GM21367 (cell line): ENCODE results near the gene CALN1.
"Not testable (repeated sequence)": the region's sequence is repeated elsewhere in the genome, so short reads cannot be mapped to it uniquely, and the experiment has no call there.

ENCODE experiments used
- ATAC-seq: cut with Tn5 transposase; IDR thresholded peaks from one replicate; pipeline ENCODE4 v1.9.1; 2021; ENCODE audit not compliant: unreplicated experiment

The CALN1 gene

DNA sequence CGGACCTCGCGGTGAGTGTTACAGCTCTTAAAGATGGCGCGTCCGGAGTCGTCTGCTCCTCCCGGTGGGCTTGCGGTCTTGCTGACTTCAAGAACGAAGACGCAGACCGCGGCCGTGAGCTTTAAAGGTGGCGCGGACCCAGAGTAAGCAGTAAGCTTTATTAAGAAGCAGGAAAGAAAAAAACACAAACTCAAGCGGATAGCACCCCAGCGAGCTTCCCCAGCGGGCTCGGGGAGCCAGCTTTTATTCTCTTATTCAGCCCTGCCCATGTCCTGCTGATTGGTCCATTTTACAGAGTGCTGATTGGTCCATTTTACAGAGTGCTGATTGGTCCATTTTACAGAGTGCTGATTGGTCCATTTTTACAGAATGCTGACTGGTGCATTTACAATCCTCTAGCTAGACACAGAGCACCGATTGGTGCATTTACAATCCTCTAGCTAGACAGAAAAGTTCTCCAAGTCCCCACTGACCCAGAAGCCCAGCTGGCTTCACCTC is at the start of gene CALN1:
CALN1 (minus strand) TSS at position 218 of the 498 bp plus-strand sequence.
- not testable (repeated sequence) for ATAC-seq

DNA sequence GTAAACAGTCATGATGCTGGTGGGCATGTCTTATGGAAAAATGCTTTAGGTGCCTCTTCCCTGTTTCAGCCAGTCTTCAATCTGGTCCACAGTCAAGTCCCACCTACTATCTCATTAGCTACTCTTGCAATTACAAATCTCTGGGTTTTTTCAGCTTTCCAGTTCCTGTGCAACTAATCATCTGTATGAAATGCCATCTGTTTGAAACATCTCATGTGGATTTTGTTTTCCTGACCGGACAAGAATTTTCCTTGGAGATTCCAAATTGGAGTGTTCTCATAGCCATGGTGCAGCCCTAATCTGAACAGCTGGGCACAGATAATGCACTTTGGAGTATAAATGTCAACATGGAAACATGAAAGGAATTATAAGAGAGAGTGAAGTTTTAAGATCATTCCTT is 41.3 kb upstream of the CALN1 start:
- ATAC-seq, result no peak

DNA sequence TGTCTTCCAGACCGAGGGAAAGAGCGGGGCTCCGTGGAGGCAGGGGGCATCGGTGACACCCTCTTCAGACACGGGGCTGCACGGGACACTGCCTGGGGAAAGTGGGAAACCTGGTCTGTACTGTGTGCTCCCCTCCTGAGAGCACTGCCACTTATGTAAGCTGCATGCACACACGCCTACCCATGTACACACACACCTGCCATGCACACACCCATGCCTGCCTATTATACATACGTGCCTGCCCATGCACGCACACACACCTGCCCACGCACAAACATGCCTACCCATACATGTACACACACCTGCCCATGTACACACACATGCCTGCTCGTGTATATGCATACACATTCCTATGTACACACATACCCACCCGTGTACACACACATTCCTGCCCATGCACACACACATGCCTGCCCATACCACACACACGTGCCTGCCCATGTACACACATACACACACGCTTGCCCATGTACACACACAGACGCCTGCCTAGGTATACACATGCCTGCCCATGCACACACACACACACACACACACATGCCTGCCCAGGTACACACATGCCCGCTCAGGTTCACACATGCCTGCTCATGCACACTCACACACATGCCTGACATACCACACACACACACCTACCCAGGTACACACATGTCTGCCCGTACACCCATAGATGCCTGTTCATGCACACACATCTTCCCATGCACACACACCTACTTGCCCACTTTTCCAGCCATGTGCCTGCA is 35.5 kb upstream of the CALN1 start:
- ATAC-seq, result no peak

DNA sequence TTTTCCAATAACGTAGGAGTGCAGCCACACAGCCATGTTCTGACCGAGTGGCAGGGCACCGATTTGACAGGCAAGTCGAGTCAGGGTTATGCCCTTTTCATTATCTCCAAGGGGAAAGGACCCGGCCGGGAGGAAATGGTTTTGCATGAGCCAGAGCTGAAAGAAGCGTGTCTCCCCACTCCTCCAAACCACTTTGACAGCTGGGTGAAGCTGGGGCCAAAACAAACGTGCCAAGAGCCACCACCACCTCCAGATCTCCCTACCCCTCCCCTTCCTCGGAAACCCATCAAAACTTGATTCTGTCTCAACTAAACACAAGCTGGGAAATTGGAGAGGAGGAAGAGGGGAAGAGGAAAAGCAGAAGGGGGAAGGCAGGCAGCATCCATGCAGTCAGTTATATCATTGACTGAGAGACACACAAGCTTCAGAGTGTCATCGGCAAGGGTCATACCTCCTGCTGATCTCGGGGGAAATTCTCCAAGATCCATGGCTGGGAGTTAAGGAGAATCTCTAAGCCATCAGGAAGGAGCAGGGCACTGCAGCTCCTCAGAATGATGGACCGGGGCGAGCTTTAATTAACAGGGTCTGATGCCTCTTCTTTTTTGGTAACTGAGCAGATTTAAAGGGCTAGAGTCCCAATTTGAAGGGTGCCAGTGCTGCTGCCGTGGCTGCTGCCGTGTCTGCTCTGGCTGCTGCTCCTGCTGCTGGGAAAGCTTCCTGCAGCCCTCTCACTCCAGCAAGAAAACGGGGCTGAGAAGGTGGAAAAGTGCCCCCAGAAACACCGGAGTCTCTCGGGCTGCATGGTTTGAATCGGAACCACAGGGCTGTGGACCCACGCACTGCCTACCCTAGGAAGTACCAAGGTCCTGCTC is 34.7 kb upstream of the CALN1 start:
- no peak for ATAC-seq

DNA sequence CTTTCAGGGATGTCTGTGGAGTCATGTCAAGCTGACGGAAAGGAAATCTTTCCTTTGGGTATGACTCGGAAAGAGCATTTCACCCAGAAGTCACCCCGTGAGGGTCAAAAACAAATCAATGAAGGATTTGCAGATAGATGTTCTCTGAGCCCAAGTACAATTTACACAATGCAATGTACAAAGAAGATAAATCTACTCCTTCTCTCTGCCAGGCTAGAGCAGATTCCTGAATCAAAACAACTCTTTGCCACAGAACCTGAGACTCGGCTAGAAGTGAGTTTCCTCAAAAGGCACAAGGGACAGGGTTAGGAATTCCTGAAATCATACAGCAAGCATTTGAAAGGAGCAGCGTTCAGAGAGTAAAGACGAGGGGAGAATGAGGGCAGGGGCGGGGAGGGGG is 34.0 kb upstream of the CALN1 start:
- ATAC-seq, result no peak

DNA sequence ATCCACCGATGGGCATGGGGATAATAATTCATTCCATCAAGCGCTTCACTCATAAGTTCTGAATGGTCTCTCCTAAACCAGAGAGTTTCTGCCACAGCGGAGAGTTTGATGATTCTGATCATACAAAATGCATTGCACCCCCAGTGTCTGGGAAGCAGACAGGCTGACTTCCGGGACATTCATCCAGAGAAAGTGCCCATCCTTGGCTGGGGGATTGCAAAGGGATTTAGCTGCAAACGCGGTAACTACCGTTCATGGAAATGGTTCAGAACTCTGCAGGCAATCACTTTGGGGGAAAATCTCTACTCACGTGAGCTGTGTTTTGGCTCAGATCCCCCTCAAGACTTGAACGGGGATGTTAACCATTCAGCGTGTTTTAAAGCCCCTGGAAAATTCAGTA is 33.4 kb upstream of the CALN1 start:
- ATAC-seq, result no peak

DNA sequence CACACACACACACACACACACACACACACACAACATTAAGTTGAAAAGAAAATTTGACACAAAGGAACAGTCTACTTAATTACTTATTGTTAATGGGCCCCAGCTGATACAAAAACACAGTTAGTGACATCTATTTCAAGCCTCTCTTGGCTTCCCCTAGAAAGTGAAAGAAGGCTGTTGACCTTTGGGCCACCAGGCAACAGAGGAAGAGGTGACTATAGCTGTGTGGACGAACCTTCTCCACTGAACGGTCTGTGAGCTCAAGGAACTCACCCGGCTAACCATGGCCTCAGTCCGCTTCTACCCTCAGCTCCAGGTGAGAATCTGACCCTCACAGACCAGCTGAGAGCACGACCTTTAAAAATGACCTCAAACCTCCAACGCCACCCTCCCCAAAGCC is 32.9 kb upstream of the CALN1 start:
- ATAC-seq, result no peak

DNA sequence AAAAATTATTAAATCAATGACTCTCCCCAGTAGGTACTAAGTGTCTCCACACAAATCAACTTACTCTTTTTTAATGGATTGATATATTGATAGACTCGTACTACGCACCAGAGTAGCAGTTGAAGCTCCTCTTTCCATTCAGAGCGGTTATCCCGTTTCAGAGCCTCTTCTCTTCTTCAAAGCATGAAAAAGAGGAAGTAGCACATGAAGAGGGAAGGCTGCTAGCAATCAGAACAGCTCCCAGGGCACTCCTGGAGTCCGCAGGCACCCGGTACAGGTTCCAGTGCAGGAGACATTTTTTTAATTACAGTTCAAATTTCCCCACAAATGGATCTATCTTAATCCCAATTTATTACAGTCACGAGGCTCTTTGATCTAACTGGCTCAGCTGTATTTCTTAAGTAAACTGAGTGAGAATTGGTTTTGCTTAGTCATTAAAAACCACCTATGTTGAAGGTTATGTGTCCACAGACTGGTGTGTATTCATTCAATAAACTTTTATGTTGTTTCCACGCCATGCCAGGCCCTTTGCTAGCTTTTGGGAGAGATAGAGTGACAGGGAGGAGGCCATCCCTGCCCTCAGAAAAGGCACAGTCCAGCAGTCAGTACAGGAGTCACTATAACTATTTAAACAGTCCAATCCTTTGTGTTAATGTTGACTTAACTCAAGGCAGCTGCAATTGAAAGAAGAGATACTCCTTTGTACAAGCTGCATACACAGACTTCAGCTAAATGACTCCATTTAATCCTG is 32.1 kb upstream of the CALN1 start:
- ATAC-seq, result no peak

DNA sequence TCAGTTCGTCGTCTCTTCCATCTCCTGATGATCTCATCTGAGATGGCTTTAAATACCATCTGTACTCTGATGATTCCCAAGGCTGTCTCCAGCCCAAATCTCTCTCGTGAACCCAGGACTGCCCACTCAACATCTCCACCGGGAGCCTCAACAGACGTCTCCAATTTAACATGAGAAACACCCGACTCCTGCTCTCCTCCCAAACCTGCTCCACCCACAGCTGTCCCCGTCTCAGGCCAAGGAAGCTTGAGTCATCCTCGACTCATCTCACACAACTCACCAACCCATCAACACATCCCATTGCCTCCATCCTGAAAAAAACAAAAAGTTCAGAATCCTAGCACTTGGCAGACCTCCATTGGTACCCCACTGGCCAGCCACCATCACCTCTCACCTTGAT is 29.7 kb upstream of the CALN1 start:
- no peak for ATAC-seq

DNA sequence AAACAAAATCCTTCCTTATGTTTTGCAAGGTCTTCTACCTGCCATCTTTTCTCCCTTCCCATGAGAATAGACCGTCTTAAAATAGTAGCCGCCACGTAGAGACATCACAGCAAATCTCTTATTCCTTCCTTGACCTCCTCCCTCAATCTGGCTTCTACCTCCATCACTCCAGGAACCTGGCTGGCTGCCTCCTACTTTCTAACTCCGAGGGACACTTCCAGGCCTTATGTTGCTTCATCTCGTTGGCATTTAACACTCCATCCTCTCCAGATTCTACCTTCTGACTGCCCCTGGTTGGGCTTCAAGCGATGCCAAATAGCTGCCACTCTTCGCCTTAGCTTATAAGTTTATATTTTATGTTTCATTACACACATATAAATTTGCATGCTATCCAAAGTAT is 26.4 kb upstream of the CALN1 start:
- no peak for ATAC-seq

DNA sequence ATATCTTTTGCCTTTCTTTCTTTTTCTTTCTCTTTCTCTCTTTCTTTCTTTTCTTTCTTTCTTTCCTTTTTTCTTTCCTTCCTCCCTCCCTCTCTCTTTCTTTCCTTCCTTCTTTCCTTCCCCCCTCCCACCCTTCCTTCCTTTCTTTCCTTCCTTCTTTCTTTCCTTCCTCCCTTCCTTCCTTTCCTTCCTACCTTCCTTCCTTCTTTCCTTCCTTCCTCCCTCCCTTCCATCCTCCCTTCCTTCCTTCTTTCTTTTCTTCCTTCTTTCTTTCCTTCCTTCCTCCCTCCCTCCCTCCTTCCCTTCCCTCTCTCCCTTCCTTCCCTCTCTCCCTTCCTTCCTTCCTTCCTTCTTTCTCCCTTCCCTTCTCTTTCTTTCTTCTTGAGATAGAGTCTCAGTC is 25.5 kb upstream of the CALN1 start:
- no peak for ATAC-seq

DNA sequence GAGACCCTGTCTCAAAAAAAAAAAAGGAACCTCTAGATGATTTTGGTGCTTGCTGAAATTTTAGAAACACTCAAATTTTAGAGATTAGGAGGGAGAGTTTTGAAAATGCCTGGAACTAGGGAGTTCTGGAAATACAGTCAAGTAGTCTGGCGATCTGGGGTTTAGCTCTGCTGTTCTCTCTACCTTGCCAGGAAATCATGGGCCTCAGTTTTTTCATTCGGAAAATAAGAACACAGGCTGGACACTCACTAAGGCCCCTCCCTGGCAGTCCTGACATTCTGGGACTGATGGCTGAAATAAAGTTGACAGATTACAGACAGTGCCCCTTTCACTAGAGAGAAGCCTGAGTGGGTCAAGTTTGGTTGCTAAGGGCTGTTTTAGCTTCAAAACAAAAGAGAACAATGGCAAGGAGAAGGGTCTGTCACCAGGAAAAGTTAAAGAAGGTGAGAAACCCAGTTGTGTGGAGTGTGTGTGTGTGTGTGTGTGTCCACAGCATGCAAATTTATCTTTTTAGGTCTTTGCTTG is 25.0 kb upstream of the CALN1 start:
- no peak for ATAC-seq

DNA sequence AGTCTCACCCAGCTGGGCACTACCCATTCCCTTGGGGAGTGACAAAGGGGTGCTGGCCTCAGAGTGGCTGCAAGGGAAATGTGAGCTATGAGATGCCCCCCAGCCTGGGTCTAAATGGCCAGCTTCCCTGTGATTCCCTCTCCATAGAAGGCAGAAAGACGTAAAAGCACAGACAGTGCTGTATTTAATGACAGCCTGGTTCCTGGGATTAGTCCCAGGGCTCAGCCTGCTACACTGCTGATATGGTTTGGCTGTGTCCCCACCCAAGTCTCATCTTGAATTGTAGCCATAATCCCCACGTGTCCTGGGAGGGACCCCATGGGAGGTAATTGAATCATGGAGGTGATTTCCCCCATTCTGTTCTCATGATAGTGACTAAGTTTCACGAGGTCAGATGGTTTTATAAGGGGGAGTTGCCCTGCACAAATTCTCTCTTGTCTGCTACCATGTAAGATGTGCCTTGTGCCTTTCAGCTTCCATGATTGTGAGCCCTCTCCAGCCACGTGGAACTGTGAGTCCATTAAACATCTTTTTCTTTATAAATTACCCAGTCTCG is 23.9 kb upstream of the CALN1 start:
- no peak for ATAC-seq

DNA sequence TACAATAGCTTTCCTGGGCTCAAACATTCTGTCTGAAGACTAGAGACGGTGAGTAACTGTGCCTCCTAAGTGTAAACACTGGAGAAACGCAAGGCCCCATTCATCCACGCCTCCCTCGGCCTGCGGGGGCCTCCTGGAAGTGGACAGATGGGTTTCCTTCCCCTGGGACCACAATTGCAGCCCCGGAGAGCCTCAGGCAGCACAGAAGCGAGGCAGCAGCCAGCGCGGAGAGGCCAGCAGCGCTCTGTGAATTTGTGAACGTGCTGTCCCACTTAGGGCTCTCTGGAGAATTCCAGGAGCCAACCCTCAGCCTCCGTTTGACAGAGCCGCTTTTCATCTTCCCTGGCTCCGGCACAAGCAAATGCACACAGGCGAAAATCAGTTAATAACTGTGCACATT is 23.2 kb upstream of the CALN1 start:
- ATAC-seq, result no peak

DNA sequence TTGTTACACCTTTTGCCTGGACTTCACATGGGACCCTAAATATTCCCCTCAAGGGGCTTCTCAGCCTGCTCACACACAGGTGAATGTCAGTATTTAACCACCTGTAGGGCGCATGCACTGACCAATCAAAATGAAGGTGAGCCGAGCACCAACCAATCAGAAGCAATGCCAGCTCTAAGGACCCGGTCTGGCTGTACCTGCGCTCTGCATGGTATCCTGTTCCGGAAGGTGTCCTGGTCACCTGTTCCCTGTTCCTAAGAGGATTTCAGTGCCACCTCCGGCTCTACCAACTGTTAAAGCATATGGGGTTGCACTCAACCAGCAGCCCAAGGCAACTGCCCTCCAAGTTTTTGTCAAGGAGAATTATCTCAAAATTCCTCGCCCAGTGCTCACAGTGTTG is 18.4 kb upstream of the CALN1 start:
- ATAC-seq, result no peak

DNA sequence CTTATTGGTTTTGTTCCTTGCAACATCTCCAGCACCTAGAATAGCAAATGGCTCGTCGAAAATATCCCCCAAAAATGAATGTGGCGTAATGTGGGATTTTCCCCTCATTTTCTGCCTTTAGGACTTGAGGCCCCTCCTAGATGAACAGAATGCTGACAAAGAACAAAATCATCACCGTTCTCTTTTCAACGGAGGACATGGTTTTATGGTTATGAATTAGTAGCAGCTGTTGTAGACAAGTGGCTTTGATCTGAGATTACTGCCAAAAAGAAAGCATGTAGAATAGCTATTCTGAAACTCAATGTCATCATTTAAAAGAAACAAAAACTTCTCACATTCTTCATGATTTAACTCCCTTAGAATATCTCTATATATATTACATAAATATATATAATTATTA is 17.2 kb upstream of the CALN1 start:
- ATAC-seq, result no peak

DNA sequence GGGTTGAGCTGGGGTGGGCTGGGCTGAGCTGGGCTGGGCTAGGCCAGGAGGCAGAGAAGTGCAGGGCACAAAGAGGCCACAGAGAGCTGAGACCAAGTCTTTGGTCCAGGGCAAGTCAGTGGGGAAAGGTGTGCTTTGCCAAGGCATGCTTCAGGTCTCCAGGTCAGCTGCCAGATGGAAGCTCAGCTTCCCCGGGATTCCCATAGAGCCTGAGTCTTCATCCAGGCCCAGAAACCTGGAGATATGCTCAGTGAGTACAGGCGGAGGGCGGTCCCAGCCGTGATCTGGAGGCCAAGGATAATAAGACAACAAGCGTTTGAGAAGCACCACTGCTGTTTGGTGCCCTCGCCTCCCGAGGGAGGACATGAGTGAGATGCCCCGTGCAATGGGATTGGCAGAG is 4.7 kb upstream of the CALN1 start:
- ATAC-seq, result no peak

DNA sequence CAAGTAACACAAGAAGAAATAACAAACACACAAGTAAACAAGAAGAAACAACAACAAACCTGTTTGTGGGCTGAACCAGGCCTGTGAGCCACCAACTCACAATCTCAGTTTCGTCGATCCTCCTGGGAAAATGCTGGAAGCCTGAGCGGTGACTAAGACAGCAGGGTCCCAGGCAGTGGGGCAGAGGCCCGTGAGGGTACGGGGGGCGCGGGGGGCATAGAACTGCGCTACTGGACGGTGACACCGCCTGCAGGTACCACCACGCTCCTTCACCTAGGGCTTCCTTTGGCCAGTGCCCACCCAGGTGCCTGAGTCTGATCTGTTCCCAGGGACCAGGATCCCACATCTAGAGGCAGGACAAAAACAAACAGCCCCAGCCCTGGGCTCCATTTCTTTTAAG is 3.4 kb upstream of the CALN1 start:
- no peak for ATAC-seq

DNA sequence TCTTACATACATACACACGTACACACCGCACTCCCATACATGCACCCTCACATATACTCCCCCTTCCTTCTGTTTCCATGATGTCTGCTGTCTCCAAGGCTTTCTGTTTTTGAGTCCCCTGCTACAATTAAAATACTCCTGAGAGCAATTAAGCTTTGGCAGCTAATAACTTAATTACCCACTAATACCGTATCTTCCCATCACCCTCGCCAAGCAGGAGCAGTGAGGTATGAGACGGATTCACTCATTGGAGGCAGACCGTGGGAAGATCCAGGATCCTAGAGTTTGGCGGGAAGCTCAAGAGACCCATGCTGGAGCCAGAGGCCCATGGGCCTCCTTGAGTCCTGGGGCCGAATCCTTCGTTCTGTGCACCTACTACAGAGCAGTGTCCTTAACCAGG is 1.7 kb upstream of the CALN1 start:
- no peak for ATAC-seq

DNA sequence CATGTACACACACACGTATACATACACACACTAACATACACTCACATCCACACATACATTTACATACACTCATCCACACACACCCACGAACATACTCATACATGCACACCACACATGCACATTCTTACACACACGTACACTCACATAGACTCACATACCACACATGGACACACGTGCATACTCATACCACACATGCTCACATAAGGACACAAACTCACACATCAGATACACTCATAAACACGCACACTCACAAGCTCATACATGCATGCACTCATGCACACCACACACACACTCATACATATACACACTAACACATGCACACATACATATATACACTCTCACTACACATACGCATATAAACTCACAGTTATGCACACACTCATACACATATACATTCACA is 1.2 kb upstream of the CALN1 start:
- ATAC-seq, result no peak

DNA sequence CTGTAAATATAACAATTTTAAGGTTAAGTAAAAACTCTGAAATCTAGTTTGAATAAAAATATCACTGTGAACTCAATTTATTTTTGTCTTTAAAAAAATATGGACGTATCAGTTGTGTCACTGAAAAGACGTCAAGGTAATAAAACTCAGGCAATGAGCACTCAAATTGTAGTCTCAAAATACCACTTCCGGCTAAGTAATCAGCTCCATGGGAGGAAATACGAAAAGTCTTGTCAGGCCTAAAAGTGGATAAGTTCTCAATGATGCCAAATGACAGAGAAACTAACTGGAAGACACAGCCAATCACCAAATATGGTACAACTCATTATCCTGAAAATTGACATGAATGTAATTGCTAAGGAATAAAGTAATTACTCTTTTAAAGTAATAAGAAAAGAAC is 719 bp downstream of the CALN1 start:
- ATAC-seq, result no peak
